GM19193 (cell line): ENCODE data around the gene BMX.

Source experiments
- POLR2A ChIP-seq: IDR thresholded peaks from 4 replicates; pipeline ENCODE4 v1.6.1; 2011; ENCODE audit not compliant: insufficient read depth, insufficient read length; ENCODE audit errors: extremely low read depth

Gene BMX

GRCh38 chrX:15500497-15500966 is at the start of gene BMX:
BMX (plus strand) TSS chrX:15500807; CDS start chrX:15508354, 7,547 bp downstream.
- no peak for TF ChIP-seq POLR2A

GRCh38 chrX:15451913-15452312 is 48.7 kb upstream of the BMX start:
- no peak for TF ChIP-seq POLR2A

- TF ChIP-seq POLR2A = no peak
These were observed 35.9 kb upstream of the BMX start for GRCh38 chrX:15464704-15465103.

GRCh38 chrX:15465347-15465746 is 35.3 kb upstream of the BMX start:
- TF ChIP-seq POLR2A = no peak

- TF ChIP-seq POLR2A = no peak
These were observed 34.5 kb upstream of the BMX start for GRCh38 chrX:15465896-15466651.

GRCh38 chrX:15468036-15468435 is 32.6 kb upstream of the BMX start:
- no peak for TF ChIP-seq POLR2A

GRCh38 chrX:15469613-15470012 is 31.0 kb upstream of the BMX start:
- TF ChIP-seq POLR2A = no peak

GRCh38 chrX:15471028-15471427 is 29.6 kb upstream of the BMX start:
- TF ChIP-seq POLR2A = no peak

- no peak for TF ChIP-seq POLR2A
These were observed 28.1 kb upstream of the BMX start for GRCh38 chrX:15472531-15472930.

GRCh38 chrX:15474028-15474427 is 26.6 kb upstream of the BMX start:
- no peak for TF ChIP-seq POLR2A

- TF ChIP-seq POLR2A = no peak
These were observed 25.6 kb upstream of the BMX start for GRCh38 chrX:15475021-15475420.

- TF ChIP-seq POLR2A = no peak
These were observed 25.1 kb upstream of the BMX start for GRCh38 chrX:15475486-15475885.

GRCh38 chrX:15483891-15484290 is 16.7 kb upstream of the BMX start:
- no peak for TF ChIP-seq POLR2A

- no peak for TF ChIP-seq POLR2A
These were observed 8.1 kb upstream of the BMX start for GRCh38 chrX:15492469-15492868.

GRCh38 chrX:15493118-15493962 is 7.3 kb upstream of the BMX start, which contains the start of gene PIR:
PIR (minus strand) TSS chrX:15493333; CDS start chrX:15491257, 2,076 bp downstream.
- TF ChIP-seq POLR2A = no peak

- no peak for TF ChIP-seq POLR2A
These were observed 4.8 kb upstream of the BMX start for GRCh38 chrX:15495801-15496200.
